K562 (cell line): ENCODE data around the gene ZDHHC17. TPM values are rescaled to one million over a fixed set of nuclear protein-coding genes. Genes with fewer than 3 reads are reported as not detected.

Source experiments
- JUN ChIP-seq, 2 experiments: sonication (generic) in 1 of 2; formaldehyde crosslinking in 1 of 2; IDR thresholded peaks; 2 replicates each; pipeline versions ENCODE4 v1.6.1 to v1.8.0; 2012 to 2022; ENCODE audit warnings: borderline replicate concordance in 2 of 2, mild to moderate bottlenecking in 2 of 2, improper control_type of control experiment in 1 of 2, low read depth in 1 of 2, low read length in 1 of 2, missing genetic modification reagents in 1 of 2
- JUNB ChIP-seq: fragments of 450-650 bp; formaldehyde crosslinking; conservative IDR thresholded peaks from 2 replicates; pipeline ENCODE4 v1.4.0; 2020; ENCODE audit warnings: mild to moderate bottlenecking
- MAZ ChIP-seq, 2 experiments: fragments of 450-650 bp in 1 of 2; sonication (generic) in 1 of 2; formaldehyde crosslinking; IDR thresholded peaks in 1 of 2; conservative IDR thresholded peaks in 1 of 2; 2 replicates each; pipeline versions ENCODE4 v1.4.0 to v1.5.0; 2020; ENCODE audit warnings: mild to moderate bottlenecking in 1 of 2, missing genetic modification reagents in 1 of 2
- NFE2 ChIP-seq: IDR thresholded peaks from 2 replicates; pipeline ENCODE4 v1.6.1; 2014; ENCODE audit warnings: antibody characterized with exemption, low read depth
- PHB ChIP-seq: fragments of 250-450 bp; sonication (Bioruptor Pico); IDR thresholded peaks from 2 replicates; pipeline ENCODE4 v1.5.0; 2021
- POLR3G ChIP-seq: IDR thresholded peaks from 2 replicates; pipeline ENCODE4 v1.6.1; 2011; ENCODE audit not compliant: insufficient read length, insufficient replicate concordance; ENCODE audit errors: extremely low read depth
- PPARD ChIP-seq: fragments of 250-450 bp; sonication (Bioruptor Pico); IDR thresholded peaks from 2 replicates; pipeline ENCODE4 v1.8.0; 2022; ENCODE audit warnings: inconsistent platforms, mild to moderate bottlenecking, moderate library complexity
- PRPF4 ChIP-seq: fragments of 200-400 bp; formaldehyde crosslinking; IDR thresholded peaks from one replicate; pipeline ENCODE4 v1.6.1; 2017; ENCODE audit warnings: low read length, low read depth, mild to moderate bottlenecking; ENCODE audit not compliant: insufficient read depth, poor library complexity, severe bottlenecking
- RHOXF2B ChIP-seq: fragments of 250-450 bp; sonication (Bioruptor Pico); conservative IDR thresholded peaks from 2 replicates; pipeline ENCODE4 v1.5.1; 2021
- SRSF7 ChIP-seq: fragments of 200-400 bp; formaldehyde crosslinking; optimal IDR thresholded peaks from 2 replicates; pipeline ENCODE3; 2017; ENCODE audit warnings: mild to moderate bottlenecking, low read depth, low read length
- TAF15 ChIP-seq: fragments of 200-400 bp; formaldehyde crosslinking; IDR thresholded peaks from 2 replicates; pipeline ENCODE4 v1.6.1; 2017; ENCODE audit warnings: mild to moderate bottlenecking, low read depth, low read length, moderate library complexity
- THRB ChIP-seq: fragments of 450-650 bp; formaldehyde crosslinking; conservative IDR thresholded peaks from 2 replicates; pipeline ENCODE4 v1.4.0; 2022; ENCODE audit warnings: mild to moderate bottlenecking, missing genetic modification characterization
- TRIM24 ChIP-seq, 2 experiments: fragments of 450-650 bp; IDR thresholded peaks; 2 replicates each; pipeline ENCODE4 v1.6.1; 2016
- ZFPM2 ChIP-seq: fragments of 250-450 bp; sonication (Bioruptor Pico); IDR thresholded peaks from 2 replicates; pipeline ENCODE4 v1.5.1; 2022; ENCODE audit warnings: mild to moderate bottlenecking
- ZNF384 ChIP-seq: IDR thresholded peaks from 2 replicates; pipeline ENCODE4 v1.6.1; 2012; ENCODE audit warnings: low read depth, low read length, improper control_type of control experiment
- ZNF518B ChIP-seq: fragments of 250-450 bp; sonication (Bioruptor Pico); IDR thresholded peaks from 2 replicates; pipeline ENCODE4 v1.5.0; 2021; ENCODE audit warnings: mild to moderate bottlenecking, moderate library complexity
- ZNF639 ChIP-seq, 2 experiments: fragments of 200-800 bp in 1 of 2; sonication (Bioruptor generic) in 1 of 2; sonication (generic) in 1 of 2; formaldehyde crosslinking in 1 of 2; IDR thresholded peaks in 1 of 2; conservative IDR thresholded peaks in 1 of 2; 2 replicates each; pipeline versions ENCODE4 v1.5.0 to v1.6.1; 2016 to 2020; ENCODE audit warnings: missing compliant biosample characterization in 1 of 2, missing genetic modification characterization in 1 of 2, missing genetic modification reagents in 1 of 2
- polyA plus RNA-seq, 8 experiments: library from polyadenylated mRNA; depleted of rRNA in 4 of 8; stranded (reverse) in 5 of 8; unstranded in 3 of 8; fragments of >200 nt; fragmentation: Nextera tagmentation in 2 of 8; fragmentation: Illumina TruSeq in 1 of 8; extraction: Ambion mirVana in 2 of 8; extraction: Trizol in 1 of 8; gene quantifications; 2 replicates each; pipeline versions ENCODE4 v1.2.1 to v1.2.3, GENCODE V29; 2011 to 2014; ENCODE audit warnings: inconsistent platforms in 1 of 8, missing spikeins in 1 of 8
- total RNA-seq, 7 experiments: library from RNA; depleted of rRNA in 6 of 7; stranded (reverse); fragments of >200 nt in 6 of 7; fragmentation: Illumina TruSeq in 2 of 7; extraction: Trizol in 2 of 7; gene quantifications; 2 replicates each; pipeline versions ENCODE4 v1.2.1 to v1.2.3, GENCODE V29; 2011 to 2021; ENCODE audit warnings: low replicate concordance in 1 of 7
- TF ChIP-seq, protein P1 (sequence below): fragments of 450-650 bp; IDR thresholded peaks from 2 replicates; pipeline ENCODE4 v1.6.1; 2016; ENCODE audit warnings: antibody characterized with exemption

ZDHHC17 gene
- total and polyA plus RNA-seq, 9 of the 15 experiments (the other 6 are each of a cell fraction or from before 2014, with no cell fraction given) = 6.7 to 66.0 (median 27.5) TPM

DNA sequence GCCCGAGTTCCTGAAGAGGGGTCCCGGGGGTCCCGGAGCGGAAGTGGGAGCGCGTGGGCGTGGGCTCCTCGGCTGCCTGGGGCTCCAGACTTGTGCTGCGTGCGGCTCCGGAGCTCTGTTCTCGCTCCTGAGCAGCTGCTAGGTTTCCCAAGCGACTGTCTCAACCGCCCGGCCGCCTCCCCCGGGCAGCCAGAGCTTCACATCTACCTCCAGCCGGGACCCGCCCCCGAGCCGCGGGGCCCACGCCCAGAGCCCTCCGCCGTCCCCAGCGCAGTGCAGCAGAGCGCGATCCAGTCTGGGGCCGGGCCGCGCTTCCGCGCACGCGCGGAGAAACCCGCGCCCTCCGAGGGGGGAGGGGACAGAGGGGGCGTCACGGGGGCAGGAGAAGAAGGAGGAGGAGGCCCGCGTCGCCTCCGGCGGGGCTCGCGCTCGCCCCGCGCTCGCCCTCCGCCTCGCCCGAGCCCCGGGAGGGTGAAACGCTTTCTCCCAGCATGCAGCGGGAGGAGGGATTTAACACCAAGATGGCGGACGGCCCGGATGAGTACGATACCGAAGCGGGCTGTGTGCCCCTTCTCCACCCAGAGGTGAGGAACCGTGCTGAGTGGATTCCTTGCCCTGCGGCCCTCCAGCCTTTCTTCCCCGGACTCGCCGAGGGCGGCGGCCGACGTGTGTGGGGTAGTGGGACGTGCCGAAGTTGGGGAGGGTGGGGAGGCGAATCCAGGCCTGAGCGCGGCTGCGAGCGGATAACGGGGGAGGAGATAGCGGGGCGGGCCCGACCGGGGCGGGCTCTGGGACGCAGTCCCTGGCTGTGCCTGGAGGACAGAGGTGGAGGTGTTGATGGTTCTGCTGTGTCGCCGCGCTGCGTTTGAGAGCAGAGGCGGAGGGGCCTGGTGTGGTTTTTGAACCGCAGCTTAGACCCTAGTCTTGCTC, at the start of gene ZDHHC17 (continued):
- TF ChIP-seq ZNF518B (CRISPR knock-in tag) (no peak), PRPF4 (peak; percentile 24), SRSF7 (no peak), ZNF384 (no peak), JUN (IDR thresholded peaks at IDR 0.05; ENCODE audit: borderline replicate concordance, low read depth, low read length) (no peak), JUN (CRISPR knock-in tag; IDR thresholded peaks at IDR 0.05; ENCODE audit: borderline replicate concordance) (no peak), ZNF639 (CRISPR knock-in tag; conservative IDR thresholded peaks at IDR 0.05 in 1 of 2, IDR thresholded peaks at IDR 0.05 in 1 of 2) (peak in 1 of 2 experiments; percentile 98; a peak in 2 of 4 replicates), ZFPM2 (no peak), RHOXF2B (CRISPR knock-in tag) (no peak), JUNB (CRISPR knock-in tag) (no peak), NFE2 (0 out of 2 replicates have a peak, but pooled peaks have one; percentile 5), THRB (CRISPR knock-in tag) (peak; percentile 89), TRIM24 (IDR thresholded peaks at IDR 0.05) (0 out of 4 replicates have a peak, but pooled peaks of 1 of the 2 experiments have one; percentile 6), MAZ (CRISPR knock-in tag; conservative IDR thresholded peaks at IDR 0.05 in 1 of 2, IDR thresholded peaks at IDR 0.05 in 1 of 2) (peak; percentile 83 to 90), PHB (no peak), TAF15 (no peak), PPARD (CRISPR knock-in tag) (no peak), POLR3G (no peak)
- TF ChIP-seq, protein P1, sequence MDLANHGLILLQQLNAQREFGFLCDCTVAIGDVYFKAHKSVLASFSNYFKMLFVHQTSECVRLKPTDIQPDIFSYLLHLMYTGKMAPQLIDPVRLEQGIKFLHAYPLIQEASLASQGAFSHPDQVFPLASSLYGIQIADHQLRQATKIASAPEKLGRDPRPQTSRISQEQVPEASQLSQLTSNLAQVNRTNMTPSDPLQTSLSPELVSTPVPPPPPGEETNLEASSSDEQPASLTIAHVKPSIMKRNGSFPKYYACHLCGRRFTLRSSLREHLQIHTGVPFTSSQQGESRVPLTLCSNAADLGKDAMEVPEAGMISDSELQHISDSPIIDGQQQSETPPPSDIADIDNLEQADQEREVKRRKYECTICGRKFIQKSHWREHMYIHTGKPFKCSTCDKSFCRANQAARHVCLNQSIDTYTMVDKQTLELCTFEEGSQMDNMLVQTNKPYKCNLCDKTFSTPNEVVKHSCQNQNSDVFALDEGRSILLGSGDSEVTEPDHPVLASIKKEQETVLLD = peak; percentile 60; the same call in 1 of the 2 replicates
